Stimulated activated CD8-positive, alpha-beta memory T cell treated with anti-CD3 and anti-CD28 coated beads, Interleukin-4, amount 100 ng/mL, for 48 hours (primary cell): ENCODE measurements around the gene EXD3.
A peak's percentile ranks its signal among the peaks of the same experiment; 100 is the strongest.
"Not testable (repeated sequence)": the region's sequence is repeated elsewhere in the genome, so short reads cannot be mapped to it uniquely, and the experiment has no call there.

ENCODE experiments used
- DNase-seq: peaks from one replicate; pipeline ENCODE4 v3.0.0-alpha.2; 2020

EXD3 gene

DNA sequence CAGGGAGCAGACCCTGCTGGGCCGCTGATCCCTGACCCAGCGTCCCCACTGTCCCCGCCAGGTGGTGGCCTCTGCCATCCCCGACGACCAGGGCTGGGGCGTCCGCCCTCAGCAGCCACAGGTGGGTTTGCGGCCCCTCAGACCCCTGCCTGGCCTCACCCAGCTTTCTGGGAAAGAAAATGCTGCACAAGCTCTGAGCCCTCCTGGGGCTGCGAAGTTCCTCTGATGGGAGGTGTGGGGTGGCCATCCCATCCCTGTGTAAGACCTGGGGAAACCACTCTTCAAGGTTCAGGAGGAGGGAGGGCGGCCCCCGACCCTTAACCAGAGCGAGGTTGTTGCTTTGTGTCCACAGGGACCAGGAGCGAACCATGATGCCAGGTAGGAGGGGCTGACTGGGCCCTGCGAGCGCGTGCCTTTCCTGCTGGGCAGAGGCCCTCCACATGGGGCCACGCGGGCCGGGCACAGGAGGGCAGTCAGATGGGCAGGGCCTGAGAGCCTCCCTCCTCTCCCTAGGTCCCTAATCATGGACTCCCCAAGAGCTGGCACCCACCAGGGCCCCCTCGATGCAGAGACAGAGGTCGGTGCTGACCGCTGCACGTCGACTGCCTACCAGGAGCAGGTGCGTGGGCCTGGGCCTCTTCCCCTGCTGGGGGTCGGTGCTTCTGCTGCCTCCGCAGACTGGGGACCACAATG lies 7.9 kb upstream of the EXD3 start:
- DNase-seq = no peak

DNA sequence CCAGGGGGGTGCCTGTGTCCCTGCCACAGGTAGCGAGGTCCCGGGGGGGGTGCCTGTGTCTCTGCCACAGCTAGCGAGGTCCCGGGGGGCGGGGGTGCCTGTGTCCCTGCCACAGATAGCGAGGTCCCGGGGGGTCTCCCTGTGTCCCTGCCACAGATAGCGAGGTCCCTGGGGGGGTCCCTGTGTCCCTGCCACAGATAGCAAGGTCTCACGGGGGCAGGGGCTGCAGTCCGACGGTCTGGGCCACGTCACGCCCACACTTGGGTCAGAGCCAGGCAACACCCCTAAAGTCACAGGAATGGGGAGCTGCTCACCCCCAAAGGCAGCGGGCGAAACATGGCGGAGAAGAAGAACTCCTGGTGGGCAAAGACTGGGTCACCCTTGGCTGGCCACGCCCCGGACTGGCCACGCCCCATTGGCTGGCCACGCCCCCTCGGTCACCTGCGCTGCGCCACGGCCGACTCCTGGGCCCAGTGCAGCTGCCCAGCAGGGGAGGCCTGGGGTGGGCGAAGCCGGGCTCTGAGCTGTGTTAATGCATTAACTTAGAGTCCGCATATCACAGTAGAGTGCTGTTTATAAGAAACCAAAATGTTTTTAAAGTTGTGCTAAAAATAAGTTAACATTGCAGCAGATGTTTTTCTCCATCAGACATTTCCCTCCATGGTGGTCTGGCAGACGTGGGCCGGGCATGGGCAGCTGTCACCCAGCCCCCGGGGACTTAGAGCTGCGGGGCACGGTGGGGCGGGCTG lies 7.2 kb upstream of the EXD3 start:
- no peak for DNase-seq

DNA sequence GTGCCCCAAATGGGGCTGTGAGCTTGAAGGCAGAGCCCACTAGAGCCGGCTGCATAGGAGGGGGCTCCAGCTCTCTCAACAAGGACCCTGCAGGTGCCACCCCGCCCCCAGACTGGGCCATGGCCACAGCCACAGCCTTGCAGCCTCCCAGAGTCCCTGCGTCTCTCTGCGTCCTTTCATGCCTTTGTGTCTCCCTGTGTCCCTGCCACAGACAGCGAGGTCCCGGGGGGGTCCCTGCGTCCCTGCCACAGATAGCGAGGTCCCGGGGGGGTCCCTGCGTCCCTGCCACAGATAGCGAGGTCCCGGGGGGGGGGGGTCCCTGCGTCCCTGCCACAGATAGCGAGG lies 6.6 kb upstream of the EXD3 start:
- DNase-seq = no peak

DNA sequence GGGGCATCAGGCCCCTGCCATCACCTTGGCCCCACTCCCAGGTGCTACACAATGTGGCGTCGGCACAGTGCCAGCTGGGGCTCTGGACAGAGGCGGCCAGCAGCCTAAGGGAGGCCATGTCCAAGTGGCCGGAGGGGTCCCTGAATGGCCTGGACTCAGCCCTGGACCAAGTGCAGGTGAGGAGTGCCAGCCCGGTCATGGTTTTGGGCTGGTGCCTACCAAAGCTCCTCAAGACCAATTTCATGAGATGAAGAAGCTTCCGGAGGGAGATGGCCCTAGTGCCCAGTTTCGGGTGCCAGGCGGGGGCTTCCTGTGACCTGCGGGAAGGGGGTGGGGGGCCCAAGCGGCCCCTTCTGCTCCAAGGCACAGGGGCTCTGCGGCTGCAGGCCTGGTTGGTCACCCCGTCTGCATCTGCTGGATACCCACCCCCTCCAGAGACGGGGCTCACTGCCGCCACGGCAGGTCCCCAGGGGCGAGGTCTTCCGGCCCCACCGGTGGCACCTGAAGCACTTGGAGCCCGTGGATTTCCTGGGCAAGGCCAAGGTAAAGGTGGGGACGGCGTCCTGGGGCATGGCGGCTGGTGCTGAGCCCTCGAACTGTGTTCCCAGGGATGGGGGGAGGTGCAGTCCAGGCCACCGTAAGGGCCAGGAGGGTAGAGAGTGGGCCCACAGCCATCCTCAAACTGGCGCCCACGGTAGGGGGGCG lies 6.0 kb upstream of the EXD3 start:
- DNase-seq = no peak

DNA sequence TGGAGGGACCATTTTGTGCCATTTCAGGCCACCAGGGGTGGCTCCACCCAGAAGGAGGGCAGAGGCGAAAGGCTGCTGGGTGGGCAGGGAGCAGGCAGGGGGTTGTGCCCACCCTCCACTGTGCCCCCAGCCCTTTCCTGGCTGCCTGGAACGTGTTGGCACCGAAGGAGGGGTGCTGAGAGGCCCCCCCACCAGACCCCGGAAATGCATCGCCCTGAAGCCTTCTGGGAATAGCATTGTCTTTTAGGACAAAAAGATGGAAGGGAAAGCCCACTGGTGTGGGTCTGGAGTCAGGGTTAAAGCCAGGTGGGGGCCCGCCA lies 5.3 kb upstream of the EXD3 start:
- DNase-seq = no peak

DNA sequence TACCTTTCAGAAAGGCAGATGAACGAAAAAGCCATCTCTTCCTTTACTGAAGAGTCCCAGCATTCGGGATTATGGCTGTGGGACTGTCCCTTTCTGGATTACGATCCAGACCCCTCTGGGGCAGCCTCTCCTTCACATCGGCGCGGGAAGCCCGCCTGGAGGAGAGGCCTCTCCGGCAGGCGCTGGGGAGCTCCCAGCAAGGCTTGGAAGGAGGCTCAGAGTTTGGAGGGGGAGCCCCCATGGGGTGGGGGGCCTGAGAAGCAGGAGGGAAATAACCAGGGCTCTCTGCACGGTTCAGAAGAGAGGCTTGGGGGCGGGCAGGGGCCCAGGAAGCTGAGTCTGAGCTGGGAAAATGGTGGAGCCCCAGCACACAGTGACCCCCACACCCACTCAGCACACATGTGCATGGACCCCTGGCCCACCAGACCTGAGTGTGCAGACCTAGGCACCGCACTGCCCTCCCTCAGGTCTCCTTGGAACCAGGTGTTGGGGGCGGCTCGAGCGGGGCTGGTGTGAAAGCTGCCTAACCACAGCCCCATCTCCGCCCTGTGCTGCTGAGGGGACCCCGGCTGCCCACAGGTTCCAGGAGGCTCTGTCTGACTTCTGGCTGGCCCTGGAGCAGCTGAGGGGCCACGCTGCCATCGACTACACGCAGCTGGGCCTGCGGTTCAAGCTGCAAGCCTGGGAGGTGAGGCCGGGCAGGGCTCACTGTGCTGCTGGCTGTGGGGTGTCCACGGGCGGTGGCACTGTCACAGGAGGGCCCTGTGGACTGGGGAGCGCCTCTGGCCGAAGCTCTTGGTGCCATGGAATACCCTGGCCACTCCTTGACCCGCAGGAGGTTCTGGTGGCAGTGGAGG lies 4.7 kb upstream of the EXD3 start:
- no peak for DNase-seq

DNA sequence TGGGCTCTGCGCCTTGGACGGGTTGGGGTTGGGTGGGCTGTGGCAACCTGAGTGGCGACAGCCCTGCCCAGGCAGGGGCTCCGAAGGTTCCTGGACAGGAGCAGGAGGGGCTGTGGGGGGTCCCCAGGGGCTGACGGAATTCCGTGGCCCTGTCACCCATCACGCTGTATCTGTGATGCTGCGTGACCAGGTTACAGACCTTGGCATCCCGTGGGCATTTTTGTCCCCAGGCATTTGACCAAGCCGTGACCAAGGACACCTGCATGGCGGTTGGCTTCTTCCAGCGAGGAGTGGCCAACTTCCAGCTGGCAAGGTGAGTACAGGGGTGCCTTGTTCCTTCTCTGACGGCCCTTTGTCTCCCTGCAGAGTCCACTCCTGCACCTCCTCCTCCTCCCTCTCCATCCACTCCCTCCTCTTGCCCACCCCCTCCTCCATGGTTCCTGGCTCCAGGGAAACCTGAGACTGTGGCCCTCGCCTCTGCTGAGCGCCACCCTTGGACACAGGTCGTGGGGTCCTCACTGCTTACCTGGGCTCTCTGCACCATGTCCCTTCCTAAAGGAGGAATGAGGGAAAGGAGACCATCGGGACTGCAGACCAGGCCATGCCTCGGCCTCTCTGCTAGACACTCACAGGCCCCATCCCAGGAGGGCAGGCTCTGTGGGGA lies 3.2 kb upstream of the EXD3 start:
- no peak for DNase-seq

DNA sequence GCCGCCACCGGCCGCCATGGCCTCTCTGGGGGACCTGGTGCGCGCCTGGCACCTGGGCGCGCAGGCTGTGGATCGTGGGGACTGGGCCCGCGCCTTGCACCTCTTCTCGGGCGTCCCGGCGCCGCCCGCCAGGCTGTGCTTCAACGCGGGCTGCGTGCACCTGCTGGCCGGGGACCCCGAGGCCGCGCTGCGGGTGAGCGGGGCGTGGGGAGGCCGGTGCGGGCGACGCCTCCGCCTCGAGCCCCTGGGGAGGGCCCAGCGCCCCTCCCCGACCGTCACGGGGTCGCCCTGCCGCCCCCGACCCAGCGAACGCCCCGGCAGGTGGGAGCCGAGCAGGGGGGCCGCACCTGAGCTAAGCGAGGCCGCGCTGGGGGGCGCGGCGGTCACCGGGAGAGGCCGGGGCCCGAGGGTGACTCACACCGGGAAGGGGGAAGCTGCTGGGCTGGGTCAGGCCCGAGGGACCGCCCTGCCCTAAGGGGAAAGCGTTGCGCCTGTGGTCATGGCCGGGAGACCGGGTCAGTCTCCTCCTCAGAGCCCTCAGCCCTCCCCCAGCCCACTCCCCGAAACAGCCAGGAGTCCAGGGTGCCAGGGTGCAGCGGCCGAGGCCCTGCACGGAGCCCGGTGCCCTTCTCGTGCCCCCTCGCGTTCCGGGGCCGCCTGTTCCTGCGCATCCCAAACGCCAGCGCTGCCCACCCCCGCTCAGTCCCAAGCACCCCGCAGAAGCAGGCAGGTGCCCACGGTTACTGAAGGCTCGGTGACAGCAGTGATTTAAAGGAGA lies 741 bp upstream of the EXD3 start:
- no peak for DNase-seq

DNA sequence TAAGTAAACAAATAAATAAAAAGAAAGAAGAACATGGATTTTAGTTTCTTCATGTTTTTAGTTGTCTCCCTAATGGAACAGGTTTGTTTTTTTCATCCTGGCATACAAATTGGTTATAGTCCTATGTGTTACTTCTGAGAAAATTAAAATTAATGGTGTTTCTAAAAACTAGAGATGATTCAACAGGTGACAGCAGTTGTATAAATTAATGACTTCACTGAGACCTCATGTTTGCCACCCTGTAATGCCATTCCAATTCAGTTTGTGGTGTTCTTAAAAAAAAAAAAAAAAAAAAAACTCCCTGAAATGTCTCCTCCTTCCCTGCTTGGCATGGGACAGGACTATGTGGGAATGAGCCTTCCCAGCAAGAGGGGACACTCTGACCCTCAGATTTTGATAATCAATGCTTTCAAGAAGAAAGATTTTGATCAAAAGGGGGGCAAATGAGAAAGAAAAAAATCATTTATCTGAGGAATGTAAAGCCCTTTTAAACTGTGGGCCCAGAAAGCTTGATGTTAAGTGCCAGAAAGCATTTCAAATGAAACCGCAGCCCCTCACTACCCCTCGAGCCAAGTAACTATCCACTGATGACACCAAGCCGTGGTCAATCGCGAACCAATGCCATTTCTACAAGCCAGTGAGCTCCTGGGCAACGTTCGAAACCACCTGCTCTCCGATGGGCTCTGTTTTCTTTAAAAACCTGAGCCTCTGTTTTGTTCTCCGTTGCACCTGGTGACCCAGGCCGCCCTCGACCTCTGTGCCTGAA lies 941 bp downstream of the EXD3 start:
- no peak for DNase-seq

DNA sequence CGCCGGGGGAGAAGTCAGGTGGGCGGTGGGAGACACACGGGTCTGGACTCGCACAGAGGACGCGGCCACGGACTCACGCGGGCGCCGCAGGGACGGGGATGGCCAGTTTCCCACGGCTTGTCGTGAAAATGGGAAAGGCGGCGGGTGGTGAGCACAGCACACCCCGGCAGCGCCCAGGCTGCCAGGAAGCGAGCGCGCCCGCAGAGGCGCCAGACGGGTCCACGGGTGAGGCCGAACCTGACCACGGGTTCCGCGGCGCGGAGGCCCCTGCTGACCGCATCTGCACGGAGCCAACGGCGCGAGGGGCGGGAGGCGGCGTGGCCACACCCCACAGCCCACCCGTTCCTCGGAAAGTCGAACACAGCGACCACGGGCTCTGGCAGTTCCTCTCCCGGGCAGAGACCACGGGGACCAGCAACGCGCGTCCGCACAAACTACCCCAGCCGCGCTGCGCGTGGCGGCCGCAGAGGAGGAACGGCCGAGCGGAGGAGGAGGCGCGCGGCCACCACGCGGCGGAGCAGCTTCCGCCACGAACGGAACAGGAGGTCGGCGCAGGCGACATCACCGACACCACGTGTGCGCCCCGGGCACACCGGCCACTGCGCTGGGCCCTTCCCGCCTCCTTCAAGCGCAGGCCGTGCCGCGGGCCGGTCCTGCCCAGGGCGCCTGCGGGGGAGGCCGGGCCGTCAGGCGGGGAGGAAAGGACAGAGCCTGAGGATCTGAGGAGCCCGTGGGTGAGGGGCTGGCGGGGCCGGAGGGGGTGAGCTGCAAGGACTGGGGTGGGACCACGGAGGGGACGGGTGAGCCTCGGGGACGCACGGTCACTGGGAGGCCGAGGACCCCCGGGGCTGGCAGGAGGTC lies 5.6 kb downstream of the EXD3 start:
- DNase-seq = no peak

DNA sequence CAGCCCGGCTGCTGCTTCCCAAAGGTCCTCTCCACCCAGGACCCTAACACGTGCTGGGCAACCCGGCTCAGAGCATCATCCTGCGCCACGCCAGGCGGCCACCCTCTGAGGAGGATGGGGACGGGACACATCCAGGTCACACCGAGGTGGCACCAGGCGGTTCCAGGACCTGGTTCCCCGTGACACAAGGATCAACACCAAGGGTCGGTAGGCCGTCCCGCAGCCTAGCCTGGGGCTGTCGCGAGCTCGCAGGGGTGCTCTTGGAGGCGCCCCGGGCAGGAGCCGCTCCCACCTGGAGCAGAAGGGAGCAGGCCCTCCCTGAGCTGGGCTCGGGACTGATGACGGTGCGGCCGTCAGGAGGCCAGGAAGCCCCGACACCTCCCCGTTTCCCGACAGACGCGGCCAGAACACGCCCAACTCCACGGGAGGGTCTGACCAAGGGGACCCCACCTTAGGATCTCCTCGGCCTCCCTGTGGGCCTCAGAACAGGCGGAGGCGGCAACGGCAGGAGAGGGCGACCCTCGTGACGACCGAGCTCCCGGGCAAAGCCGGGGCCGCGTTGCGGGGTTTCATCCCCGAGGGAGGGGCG lies 6.3 kb downstream of the EXD3 start:
- no peak for DNase-seq

DNA sequence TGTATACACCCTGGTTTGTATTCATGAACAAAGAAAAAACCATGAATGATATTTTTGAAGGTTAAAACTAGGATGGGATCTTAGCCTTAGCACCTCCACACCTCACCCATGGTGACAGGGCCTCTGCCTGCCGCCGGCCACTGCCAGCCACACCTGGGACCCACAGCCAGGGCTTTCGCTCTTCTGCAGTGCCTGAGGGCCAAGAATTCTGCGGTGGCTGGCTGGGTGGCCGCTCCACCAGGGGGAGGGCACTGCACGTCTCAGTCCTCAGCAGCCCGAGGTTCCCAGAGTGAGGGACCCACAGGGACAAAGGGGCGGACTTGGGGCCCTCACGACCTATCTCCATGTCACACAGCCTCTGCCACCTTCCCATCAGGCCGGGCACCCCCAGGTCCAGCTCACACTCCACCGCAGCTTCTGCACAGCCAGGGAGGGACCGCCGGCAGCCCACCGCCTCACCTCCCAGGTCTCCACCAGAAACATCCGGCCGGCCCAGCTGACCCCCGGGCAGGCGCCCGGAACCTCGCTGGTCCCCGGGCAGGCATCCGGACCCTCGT lies 6.9 kb downstream of the EXD3 start:
- no peak for DNase-seq

DNA sequence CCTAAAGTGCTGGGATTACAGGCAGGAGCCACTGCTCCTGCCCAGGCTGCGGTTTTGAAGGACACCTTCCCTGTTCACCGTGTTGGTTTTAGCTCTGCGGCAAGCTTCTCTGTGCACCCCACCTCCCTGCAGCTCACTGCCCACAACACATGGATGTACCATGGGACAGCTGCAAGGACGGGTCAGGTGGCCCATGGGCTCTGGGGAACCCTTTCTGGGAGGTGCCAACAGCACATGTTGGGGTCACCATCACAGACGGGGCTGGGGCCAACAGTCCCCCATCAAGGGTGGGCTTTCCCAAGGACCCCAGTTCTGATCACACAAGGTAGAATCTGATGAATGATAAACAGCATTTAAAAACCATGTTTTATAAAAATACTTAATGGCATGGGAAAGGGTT lies 7.5 kb downstream of the EXD3 start:
- DNase-seq = no peak

DNA sequence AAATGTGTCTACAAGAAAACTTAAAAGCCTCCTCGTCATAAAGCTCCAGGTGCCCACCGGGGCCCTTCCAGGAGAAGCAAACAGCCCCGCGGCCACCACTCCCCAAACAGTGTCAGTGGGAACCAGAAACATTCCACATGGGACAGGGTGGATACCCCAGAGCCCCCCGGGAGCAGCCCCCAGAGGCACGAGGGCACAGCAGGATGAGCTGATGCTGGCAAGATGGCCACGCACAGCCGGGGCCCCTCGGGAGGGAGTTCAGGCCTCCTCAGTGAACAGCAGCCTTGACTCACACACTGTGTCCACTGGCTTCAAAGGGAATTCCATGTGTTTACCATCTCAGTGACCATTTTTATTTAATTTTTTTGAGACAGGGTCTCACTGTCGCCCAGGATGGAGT lies 10.5 kb downstream of the EXD3 start:
- no peak for DNase-seq

DNA sequence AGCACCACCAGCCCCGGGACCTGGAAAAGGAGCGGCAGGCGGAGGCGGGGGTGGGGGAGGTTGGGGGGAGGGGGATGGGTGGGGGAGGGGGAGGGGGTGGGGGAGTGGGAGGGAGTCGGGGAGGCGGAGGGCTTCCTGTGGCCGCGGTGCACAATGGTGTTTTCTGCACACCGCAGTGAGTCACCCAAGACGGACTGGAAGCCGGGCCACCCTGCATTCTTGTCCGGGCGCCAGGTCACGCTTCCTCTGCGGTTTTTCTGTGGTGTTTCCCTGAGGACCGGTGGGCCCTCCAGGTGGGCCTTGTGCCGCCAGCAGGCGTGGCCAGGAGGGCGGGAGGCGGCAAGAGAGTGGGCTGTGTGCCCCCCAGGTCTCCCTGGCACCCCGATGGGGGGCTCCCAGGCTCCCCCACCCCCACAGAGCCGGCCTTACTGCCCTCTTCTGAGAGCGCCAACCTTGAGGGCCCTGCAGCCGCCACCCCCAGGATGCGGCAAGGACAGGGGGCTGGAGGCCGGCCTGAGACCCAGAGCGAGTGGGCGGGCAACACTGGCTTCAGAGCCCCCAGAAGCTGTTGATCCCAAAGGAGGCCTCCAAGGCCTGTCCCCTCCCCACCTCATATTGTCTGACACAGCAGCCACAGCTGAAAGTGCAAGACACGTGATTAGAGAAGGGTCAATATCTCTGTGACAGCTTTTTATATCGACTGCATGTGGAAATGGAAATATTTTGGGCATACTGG lies 11.1 kb downstream of the EXD3 start:
- DNase-seq = peak; percentile 71

DNA sequence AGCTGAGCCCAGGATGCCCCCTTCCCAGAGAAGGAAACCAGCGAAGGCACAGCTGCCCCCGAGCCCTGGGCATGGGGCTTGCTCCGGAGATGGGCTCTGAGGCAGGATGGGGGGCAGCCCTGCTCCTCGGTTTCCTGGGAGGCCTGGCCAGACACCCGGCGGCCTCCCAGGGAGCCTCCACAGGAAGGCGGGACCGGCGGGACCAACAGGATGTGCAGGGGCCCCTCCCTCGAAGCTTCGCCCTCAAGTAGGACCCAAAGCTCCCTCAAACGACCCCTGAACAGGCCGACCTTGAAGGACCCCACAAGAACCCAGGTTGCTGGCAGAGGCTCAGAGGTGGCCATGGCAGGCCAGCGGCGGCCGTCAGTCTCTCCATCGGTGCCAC lies 11.7 kb downstream of the EXD3 start:
- DNase-seq = no peak

DNA sequence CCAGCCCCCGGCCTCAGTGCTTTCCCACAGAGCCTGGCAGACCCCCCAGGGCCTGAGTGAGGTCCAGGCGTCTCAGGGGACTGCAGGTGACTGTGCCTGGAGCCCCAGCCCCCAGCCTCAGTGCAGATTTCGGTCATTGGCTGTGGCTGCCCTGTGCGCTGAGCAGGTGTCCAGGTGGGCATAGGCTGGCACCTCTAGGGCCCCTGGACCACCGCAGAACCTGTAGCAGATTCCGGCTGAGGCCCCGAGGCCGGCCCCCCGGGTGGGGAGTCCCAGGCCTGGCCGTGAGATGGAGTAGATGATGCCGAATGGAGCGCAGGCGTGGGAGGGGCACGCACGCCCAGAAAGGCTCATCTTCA lies 12.1 kb downstream of the EXD3 start:
- no peak for DNase-seq

DNA sequence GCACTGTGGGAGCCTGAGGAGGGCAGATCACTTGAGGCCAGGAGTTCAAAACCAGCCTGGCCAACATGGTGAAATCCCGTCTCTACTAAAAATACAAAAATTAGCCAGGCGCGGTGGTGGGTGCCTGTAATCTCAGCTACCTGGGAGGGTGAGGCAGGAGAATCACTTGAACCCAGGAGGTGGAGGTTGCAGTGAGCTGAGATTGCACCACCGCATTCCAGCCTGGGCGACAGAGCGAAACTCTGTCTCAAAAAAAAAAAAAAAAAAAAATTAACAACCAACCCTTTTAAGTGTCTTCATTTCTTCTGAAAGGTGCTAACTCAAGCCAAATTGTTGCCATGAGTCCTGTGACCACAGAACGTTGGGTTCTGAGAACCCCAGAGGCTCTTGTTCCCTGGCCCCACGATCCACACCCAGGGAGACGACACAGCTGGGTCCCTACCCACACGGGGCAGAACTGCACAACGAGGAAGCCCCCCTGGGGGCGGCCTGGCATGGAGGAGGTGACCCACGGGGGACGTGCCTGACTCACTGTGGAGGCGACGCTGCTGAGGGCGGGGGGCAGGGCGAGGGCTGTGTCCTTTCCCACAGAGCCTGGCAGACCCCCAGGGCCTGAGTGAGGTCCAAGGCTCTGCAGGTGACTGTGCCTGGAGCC lies 12.6 kb downstream of the EXD3 start:
- DNase-seq = not testable (repeated sequence)
